B cell (primary cell): ENCODE data around the gene RTN4RL2. TPM values are rescaled to one million over a fixed set of nuclear protein-coding genes. Genes with fewer than 3 reads are reported as not detected.

Experiments
- ATAC-seq: fragments of 200-7000 bp; cut with Tn5 transposase; one replicate; pipeline ENCODE4 v1.10.0; 2021; ENCODE audit warnings: low read depth, mild to moderate bottlenecking, moderate number of reproducible peaks, moderate library complexity
- CTCF ChIA-PET: fragments of 350-600 bp; sonication (Branson Sonifier 250); formaldehyde crosslinking; loops from one replicate; lab custom pipeline; 2021; ENCODE audit warnings: antibody characterized with exemption, inconsistent platforms; lab: Charles Lee
- POLR2A ChIA-PET: fragments of 350-600 bp; sonication (Branson Sonifier 250); formaldehyde crosslinking; loops from one replicate; lab custom pipeline; 2021; ENCODE audit warnings: antibody characterized with exemption; lab: Charles Lee
- DNase-seq: peaks from one replicate; pipeline ENCODE4 v3.0.0; 2013
- H2AFZ ChIP-seq: 2 replicates; pipeline ENCODE4 v1.6.1; 2012; ENCODE audit warnings: mild to moderate bottlenecking, low read depth, low read length; ENCODE audit not compliant: insufficient read depth, poor library complexity, severe bottlenecking
- H3K27ac ChIP-seq, 2 donors: 1 replicate in 1 of 2; 2 replicates in 1 of 2; pipeline ENCODE4 v1.5.1; 2012 to 2013; ENCODE audit warnings: low read length in 2 of 2, mild to moderate bottlenecking in 2 of 2, moderate library complexity in 1 of 2
- H3K27me3 ChIP-seq, 4 experiments: fragments of 200-600 bp in 1 of 4; sonication (generic) in 1 of 4; replicated peaks in 1 of 4; 1 replicate in 2 of 4; 2 replicates in 2 of 4; pipeline versions ENCODE4 v1.6.1 to v1.7.0; 2013 to 2016; ENCODE audit warnings: low read length in 3 of 4, mild to moderate bottlenecking in 2 of 4, mixed read lengths in 1 of 4, moderate library complexity in 1 of 4; ENCODE audit not compliant: insufficient read depth in 4 of 4, control insufficient read depth in 3 of 4; ENCODE audit errors: control extremely low read depth in 1 of 4
- H3K36me3 ChIP-seq, 2 experiments: replicated peaks in 1 of 2; 1 replicate in 1 of 2; 2 replicates in 1 of 2; pipeline versions ENCODE4 v1.6.1 to v1.7.1; 2013; ENCODE audit warnings: low read length in 1 of 2; ENCODE audit not compliant: insufficient read depth in 2 of 2, control insufficient read depth in 1 of 2; ENCODE audit errors: control extremely low read depth in 1 of 2, extremely low read depth in 1 of 2
- H3K4me1 ChIP-seq, 2 donors: fragments of 200-600 bp in 1 of 2; sonication (generic) in 1 of 2; 1 replicate in 1 of 2; 2 replicates in 1 of 2; pipeline versions ENCODE4 v1.5.1 to v1.6.1; 2013 to 2017; ENCODE audit warnings: low read length in 2 of 2; ENCODE audit not compliant: control insufficient read depth in 2 of 2, insufficient read depth in 2 of 2
- H3K4me2 ChIP-seq: replicated peaks from 2 replicates; pipeline ENCODE3; 2012; ENCODE audit warnings: mild to moderate bottlenecking, low read depth, low read length; ENCODE audit not compliant: poor library complexity, severe bottlenecking
- H3K4me3 ChIP-seq, 5 experiments: fragments of 200-600 bp in 1 of 5; sonication (generic) in 1 of 5; 1 replicate in 3 of 5; 2 replicates in 2 of 5; pipeline versions ENCODE4 v1.5.1 to v1.7.0; 2011 to 2016; ENCODE audit warnings: low read length in 4 of 5, mild to moderate bottlenecking in 4 of 5, low read depth in 2 of 5, control low read depth in 1 of 5, moderate library complexity in 1 of 5; ENCODE audit not compliant: insufficient read depth in 1 of 5; ENCODE audit errors: control extremely low read depth in 1 of 5, extremely low read depth in 1 of 5
- H3K79me2 ChIP-seq: fragments of 200-600 bp; sonication (generic); one replicate; pipeline ENCODE4 v1.6.0; 2016; ENCODE audit warnings: low read length; ENCODE audit not compliant: control insufficient read depth, insufficient read depth
- H3K9ac ChIP-seq: fragments of 200-600 bp; sonication (generic); 2 replicates; pipeline ENCODE4 v1.6.1; 2017; ENCODE audit warnings: mild to moderate bottlenecking, low read length, moderate library complexity
- H3K9me3 ChIP-seq, 3 donors: one replicate each; pipeline versions ENCODE4 v1.6.1 to v1.7.1; 2013; ENCODE audit warnings: low read length in 2 of 3; ENCODE audit not compliant: control insufficient read depth in 2 of 3, insufficient read depth in 1 of 3; ENCODE audit errors: control extremely low read depth in 1 of 3
- H4K20me1 ChIP-seq: 2 replicates; pipeline ENCODE4 v1.6.0; 2012; ENCODE audit warnings: mild to moderate bottlenecking, low read length; ENCODE audit not compliant: insufficient read depth, control insufficient read depth, poor library complexity, severe bottlenecking
- H3K27ac Mint-ChIP-seq: one replicate; pipeline ENCODE4 v1.8.0; 2021; ENCODE audit warnings: mixed read lengths
- H3K27me3 Mint-ChIP-seq: one replicate; pipeline ENCODE4 v1.8.0; 2021; ENCODE audit warnings: mixed read lengths
- H3K4me1 Mint-ChIP-seq: one replicate; pipeline ENCODE4 v1.8.0; 2021; ENCODE audit warnings: mixed read lengths
- H3K4me3 Mint-ChIP-seq: one replicate; pipeline ENCODE4 v1.8.0; 2021; ENCODE audit warnings: mixed read lengths
- H3K9me3 Mint-ChIP-seq: one replicate; pipeline ENCODE4 v1.8.0; 2022; ENCODE audit warnings: mixed read lengths; ENCODE audit not compliant: insufficient read depth
- EZH2 ChIP-seq: IDR thresholded peaks from 2 replicates; pipeline ENCODE4 v1.6.1; 2012; ENCODE audit warnings: borderline replicate concordance, low read depth, mild to moderate bottlenecking, moderate library complexity, low read length; ENCODE audit not compliant: insufficient read depth, poor library complexity, severe bottlenecking
- WGBS: methylation state at CpG from one replicate; pipeline ENCODE4 v1.1.5; 2013; ENCODE audit warnings: missing lambda C conversion rate; ENCODE audit not compliant: insufficient coverage; 5-methylcytosine and 5-hydroxymethylcytosine counted together
- intact Hi-C: fragments of 100-400 bp; cut with micrococcal nuclease; formaldehyde crosslinking; loops from one replicate; pipeline ENCODE4 v1.10.0; 2022
- polyA plus RNA-seq: library from polyadenylated mRNA; depleted of rRNA; stranded (reverse); fragments of >200 nt; gene quantifications from 2 replicates; pipeline ENCODE4 v1.2.3, GENCODE V29; 2012
- total RNA-seq, 2 donors: library from RNA; stranded (reverse); fragments of 120-200 nt in 1 of 2; gene quantifications; 1 replicate in 1 of 2; 2 replicates in 1 of 2; pipeline versions ENCODE4 v1.2.3 to v1.2.4, GENCODE V29; 2013 to 2022
- TF ChIP-seq, protein P1 (sequence below): fragments of 200-600 bp; IDR thresholded peaks from one replicate; pipeline ENCODE4 v1.8.0; 2022; ENCODE audit warnings: antibody characterized with exemption, mild to moderate bottlenecking

The RTN4RL2 gene
- total and polyA plus RNA-seq, 2 donors (not counting 1 experiment from before 2014, with no cell fraction given) = 0.12 to 0.13 TPM

DNA sequence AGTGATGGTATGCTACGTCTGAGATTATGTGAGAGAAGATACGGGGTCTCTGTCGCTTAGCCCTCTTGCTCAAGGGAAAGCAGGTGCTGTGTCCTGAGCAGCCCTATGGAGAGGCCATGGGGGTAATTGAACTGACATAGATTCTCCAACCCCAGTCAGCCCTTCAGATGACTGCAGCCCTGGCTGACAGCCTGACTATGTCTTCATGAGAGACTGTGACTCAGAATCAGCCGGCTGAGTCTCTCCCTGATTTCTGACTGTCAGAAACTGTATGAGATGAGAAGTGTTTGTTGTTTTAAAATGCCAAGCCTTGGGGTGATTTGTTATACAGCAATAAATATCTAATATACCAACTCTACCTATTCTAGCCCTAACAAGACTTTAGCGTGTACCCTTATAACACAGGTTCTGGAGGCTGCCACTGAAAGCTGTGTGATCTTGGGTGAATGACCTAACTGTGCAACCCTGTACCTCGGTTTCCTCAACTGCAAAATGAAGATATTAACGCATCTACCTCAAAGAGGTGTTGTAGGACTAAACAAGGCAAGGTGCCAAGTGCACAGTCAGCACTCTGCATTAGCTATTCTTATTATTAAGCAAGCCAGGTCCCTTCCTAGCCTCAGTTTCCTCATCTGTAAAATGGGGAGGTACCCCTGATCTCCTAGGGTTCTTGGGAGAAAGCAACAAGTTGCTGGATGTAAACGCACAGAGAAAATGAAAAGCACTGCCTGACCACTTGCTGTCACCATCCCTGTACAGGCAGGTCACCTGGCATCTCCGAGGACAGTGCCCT is 30.3 kb downstream of the RTN4RL2 start:
- Histone ChIP-seq H3K9me3 (no peaks in the 10 kb centered on the region), H3K27ac (no peak overlapping the region), H3K9ac (no peak overlapping the region), H3K36me3 (no peaks in the 10 kb centered on the region), H3K4me1 (no peaks in the 10 kb centered on the region), H2AFZ (no peak overlapping the region), H4K20me1 (no peaks in the 10 kb centered on the region), H3K4me3 (no peak overlapping the region), H3K4me2 (no peak overlapping the region), H3K79me2 (no peaks in the 10 kb centered on the region), H3K27me3 (no peaks in the 10 kb centered on the region)
- peaks cover 2% of the 10 kb centered on the region for H3K4me1 Mint-ChIP-seq
- TF ChIP-seq, protein P1, sequence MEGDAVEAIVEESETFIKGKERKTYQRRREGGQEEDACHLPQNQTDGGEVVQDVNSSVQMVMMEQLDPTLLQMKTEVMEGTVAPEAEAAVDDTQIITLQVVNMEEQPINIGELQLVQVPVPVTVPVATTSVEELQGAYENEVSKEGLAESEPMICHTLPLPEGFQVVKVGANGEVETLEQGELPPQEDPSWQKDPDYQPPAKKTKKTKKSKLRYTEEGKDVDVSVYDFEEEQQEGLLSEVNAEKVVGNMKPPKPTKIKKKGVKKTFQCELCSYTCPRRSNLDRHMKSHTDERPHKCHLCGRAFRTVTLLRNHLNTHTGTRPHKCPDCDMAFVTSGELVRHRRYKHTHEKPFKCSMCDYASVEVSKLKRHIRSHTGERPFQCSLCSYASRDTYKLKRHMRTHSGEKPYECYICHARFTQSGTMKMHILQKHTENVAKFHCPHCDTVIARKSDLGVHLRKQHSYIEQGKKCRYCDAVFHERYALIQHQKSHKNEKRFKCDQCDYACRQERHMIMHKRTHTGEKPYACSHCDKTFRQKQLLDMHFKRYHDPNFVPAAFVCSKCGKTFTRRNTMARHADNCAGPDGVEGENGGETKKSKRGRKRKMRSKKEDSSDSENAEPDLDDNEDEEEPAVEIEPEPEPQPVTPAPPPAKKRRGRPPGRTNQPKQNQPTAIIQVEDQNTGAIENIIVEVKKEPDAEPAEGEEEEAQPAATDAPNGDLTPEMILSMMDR = no peak
- no peak for TF ChIP-seq EZH2
- intact Hi-C loops = loop anchor here (5.0 kb wide), 1 partner anchor 33 kb away; no protein-coding TSS in a partner anchor
- ChIA-PET CTCF (interaction anchor here (1.6 to 12.1 kb wide), 4 partner anchors 26 to 152 kb away, joined by 5 to 355 read pairs (median 92); partner anchors contain the start of gene TIMM10), POLR2A (no interaction called here)
- ATAC-seq (no peak), DNase-seq (no peak)
- H3K9me3 Mint-ChIP-seq = no peaks in the 10 kb centered on the region
- H3K27me3 Mint-ChIP-seq = no peaks in the 10 kb centered on the region
- no peak overlapping the region for H3K27ac Mint-ChIP-seq
- H3K4me3 Mint-ChIP-seq = no peak overlapping the region
- 96% methylated on average over 8 of the region's 9 CpGs for WGBS
